ENCODE measurements around the gene IFNGR1.
A peak's percentile ranks its signal among the peaks of the same experiment; 100 is the strongest.

The IFNGR1 gene

DNA sequence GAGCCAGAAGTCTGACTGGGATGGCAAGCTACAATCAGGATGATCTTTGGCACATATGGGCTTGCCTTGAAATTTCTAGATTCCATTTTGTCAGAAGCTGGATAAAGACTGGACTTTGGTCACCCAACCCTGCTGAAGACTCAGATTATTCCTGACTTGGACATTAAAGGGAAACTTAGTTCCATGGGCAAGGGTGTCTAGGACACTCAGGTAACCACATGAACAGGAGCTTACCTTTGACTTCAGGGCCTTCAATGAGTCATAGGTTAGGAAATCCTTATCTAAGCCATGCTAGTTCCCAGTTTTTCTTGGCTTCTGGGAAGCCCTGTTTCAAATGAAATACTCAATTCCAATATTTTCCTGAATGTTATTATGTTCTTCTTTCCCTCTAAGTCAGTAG, 28.5 kb upstream of the IFNGR1 start:
- TF ChIP-seq, protein P1, sequence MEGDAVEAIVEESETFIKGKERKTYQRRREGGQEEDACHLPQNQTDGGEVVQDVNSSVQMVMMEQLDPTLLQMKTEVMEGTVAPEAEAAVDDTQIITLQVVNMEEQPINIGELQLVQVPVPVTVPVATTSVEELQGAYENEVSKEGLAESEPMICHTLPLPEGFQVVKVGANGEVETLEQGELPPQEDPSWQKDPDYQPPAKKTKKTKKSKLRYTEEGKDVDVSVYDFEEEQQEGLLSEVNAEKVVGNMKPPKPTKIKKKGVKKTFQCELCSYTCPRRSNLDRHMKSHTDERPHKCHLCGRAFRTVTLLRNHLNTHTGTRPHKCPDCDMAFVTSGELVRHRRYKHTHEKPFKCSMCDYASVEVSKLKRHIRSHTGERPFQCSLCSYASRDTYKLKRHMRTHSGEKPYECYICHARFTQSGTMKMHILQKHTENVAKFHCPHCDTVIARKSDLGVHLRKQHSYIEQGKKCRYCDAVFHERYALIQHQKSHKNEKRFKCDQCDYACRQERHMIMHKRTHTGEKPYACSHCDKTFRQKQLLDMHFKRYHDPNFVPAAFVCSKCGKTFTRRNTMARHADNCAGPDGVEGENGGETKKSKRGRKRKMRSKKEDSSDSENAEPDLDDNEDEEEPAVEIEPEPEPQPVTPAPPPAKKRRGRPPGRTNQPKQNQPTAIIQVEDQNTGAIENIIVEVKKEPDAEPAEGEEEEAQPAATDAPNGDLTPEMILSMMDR (IDR thresholded peaks at IDR 0.05) = no peak
- TF ChIP-seq ZFX (IDR thresholded peaks at IDR 0.05; ENCODE audit: borderline replicate concordance) = no peak
- no peak overlapping the region for H3K27ac ChIP-seq

DNA sequence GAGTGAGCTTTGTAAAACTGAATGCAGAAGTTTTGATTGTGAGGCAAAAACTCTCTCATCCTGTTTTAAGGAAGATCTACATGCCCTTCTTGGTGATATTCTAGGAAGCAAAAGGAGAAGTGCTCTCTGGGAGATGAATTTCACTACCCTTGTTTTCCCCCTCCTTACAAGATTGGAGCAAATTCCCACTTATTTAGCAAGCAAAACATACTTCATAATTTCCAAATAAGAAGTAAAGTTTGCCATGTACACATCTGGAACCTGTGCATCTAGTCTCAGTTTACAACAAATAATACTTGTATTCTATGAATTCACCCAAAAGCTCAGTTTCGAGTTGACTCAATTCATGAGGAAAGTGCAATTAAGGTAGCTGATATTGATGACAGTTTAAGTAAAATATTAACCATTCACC, 27.6 kb upstream of the IFNGR1 start:
- TF ChIP-seq, protein P1 (IDR thresholded peaks at IDR 0.05) = no peak
- no peak overlapping the region for H3K27ac ChIP-seq

DNA sequence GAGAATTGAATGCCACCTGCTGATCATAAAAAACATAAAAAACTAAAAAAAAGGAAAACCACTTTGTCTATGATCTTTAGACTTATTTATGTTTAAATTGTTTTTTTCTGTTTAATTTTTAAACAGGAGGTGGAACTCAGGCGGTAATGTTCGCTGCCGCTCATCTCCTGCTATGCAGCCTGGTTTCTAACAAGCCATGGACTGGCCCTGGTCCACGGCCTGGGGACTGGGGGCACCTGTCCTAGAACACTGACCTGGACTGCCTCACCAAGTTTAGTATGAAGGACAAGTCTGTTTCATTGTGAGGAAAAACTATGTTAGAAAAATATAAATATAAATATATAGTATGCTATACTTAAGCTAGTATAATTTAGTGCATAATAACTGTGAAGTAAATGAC, 27.0 kb upstream of the IFNGR1 start:
- H3K27ac ChIP-seq = no peak overlapping the region
- no peak for TF ChIP-seq ZFX (IDR thresholded peaks at IDR 0.05; ENCODE audit: borderline replicate concordance)
- TF ChIP-seq, protein P1 (IDR thresholded peaks at IDR 0.05) = no peak

DNA sequence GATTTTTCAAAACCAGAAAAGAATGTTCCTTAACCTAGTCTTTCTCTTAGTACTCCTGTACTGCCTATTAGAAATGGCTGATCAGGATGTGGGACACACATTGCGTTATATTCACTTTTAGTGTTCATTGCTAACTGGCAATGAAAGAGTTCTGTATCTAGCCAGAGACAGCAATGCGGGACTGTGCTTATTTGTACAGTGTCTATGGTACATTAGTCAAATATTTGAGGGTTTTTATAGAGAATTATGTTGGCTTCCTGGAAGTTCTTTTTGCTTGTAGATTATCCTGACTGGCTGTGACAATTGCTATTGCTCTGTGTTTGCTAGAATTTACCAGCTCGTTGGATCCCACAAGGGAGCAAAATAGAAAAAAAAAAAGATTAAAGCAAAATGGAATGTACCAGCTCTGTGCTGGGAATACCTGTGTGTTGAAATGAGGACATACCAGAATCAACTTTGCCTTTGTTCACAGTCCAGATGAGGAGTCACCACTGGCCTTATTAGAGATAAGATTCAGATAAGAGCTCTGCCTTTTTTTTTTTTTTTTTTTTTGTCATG, 22.4 kb upstream of the IFNGR1 start:
- TF ChIP-seq, protein P1 (IDR thresholded peaks at IDR 0.05) = no peak
- TF ChIP-seq ZFX (IDR thresholded peaks at IDR 0.05; ENCODE audit: borderline replicate concordance) = no peak
- H3K27ac ChIP-seq = peak overlapping the region; percentile 25; the same call in 1 of the 2 replicates

DNA sequence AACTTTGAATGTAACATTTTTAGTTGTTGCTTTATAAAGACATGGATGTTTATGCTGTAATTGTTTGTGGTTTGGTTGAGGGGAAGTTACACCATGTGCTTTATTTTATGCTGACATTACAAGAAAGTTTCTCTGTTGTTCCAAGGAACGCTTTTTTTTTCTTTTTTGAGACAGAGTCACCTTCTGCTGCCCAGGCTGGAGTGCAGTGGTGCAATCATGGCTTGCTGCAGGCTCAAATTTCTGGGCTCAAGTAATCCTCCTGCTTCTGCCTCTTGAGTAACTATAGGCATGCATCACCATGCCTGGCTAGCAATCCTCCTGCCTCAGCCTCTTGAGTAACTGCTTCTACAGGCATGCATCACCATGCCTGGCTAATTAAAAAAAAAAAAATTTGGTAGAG, 21.0 kb upstream of the IFNGR1 start:
- H3K27ac ChIP-seq = no peak overlapping the region

DNA sequence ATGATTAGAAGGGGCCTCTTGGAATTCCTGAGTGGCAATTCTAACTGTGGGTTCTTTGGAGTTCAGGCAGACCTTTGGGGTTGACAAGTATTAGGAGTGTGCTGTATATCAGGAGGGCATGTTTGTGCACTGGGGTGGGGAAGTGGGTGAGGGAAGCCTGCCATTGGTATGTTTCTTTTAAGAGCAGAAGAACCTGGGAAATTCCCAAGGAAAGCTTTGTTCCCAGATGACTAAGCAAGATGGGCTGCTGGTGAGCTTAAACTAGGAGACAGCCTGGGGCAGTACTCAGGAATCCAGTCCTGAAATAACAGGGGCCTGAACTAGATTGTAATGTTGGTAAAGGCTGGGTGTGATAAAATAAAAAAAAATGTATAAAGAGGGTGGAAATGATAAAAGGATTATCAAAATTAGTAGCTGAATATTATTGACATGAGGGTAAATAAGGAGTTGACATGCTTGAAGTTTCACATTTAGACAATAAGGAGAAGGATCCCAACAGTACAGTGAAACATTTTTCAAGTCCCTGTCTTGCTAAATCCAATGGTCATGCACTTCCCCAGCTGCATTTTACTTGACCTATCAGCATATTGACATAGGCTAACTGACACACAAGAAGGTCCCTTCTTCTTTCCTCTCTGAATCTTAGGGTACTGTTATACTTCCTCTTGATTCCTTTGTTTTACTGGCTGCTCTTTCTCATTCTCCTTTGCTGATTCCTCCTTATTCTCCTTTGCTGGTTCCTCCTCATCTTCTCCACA, 18.4 kb upstream of the IFNGR1 start:
- TF ChIP-seq ZFX (IDR thresholded peaks at IDR 0.05; ENCODE audit: borderline replicate concordance) = no peak
- TF ChIP-seq, protein P1 (IDR thresholded peaks at IDR 0.05) = no peak
- H3K27ac ChIP-seq = no peak overlapping the region

More for the DNA sequence above, 21.0 kb upstream of the IFNGR1 start:
- TF ChIP-seq ZFX (IDR thresholded peaks at IDR 0.05; ENCODE audit: borderline replicate concordance) = no peak
- TF ChIP-seq, protein P1 (IDR thresholded peaks at IDR 0.05) = no peak
